Pancreas (tissue), 10 donors: Measurements from ENCODE around the gene EPHX1. TPM values are rescaled to one million over a fixed set of nuclear protein-coding genes. Genes with fewer than 3 reads are reported as not detected.

Experiments
- ATAC-seq, 4 donors: fragments of 200-7000 bp; cut with Tn5 transposase; one replicate each; pipeline versions ENCODE4 v1.8.0 to v1.9.1; 2020; ENCODE audit warnings: mild to moderate bottlenecking in 4 of 4, moderate library complexity in 4 of 4
- DNase-seq, 6 donors: peaks; one replicate each; pipeline ENCODE4 v3.0.0-alpha.2; 2020
- FAIRE-seq: peaks from 2 replicates; lab custom pipeline; 2012; peaks lifted over from hg19 to GRCh38; lab: Jason Lieb, UNC
- H3K27ac ChIP-seq, 4 donors: fragments of 200-600 bp; sonication (generic); 1 replicate in 3 of 4; 2 replicates in 1 of 4; pipeline versions ENCODE4 v1.5.0 to v1.8.0; 2020
- H3K27me3 ChIP-seq, 4 donors: fragments of 200-600 bp; one replicate each; pipeline ENCODE4 v1.8.0; 2021
- H3K36me3 ChIP-seq, 3 donors: fragments of 200-600 bp; sonication (generic) in 1 of 3; one replicate each; pipeline versions ENCODE4 v1.5.0 to v1.8.0; 2020 to 2021
- H3K4me1 ChIP-seq, 3 donors: fragments of 200-600 bp; one replicate each; pipeline ENCODE4 v1.8.0; 2021
- H3K4me3 ChIP-seq, 4 donors: fragments of 200-600 bp; sonication (generic) in 2 of 4; one replicate each; pipeline versions ENCODE4 v1.5.0 to v1.8.0; 2020 to 2021
- H3K9me3 ChIP-seq, 4 donors: fragments of 200-600 bp; one replicate each; pipeline ENCODE4 v1.8.0; 2021
- WGBS, 2 donors: extraction: QIAGEN DNeasy Blood & Tissue Kit; methylation state at CpG; one replicate each; pipeline ENCODE4 v1.1.7; 2013; 5-methylcytosine and 5-hydroxymethylcytosine counted together
- intact Hi-C, 3 donors: fragments of 100-400 bp; cut with DNase I; formaldehyde crosslinking; loops; one replicate each; pipeline versions ENCODE4 v1.11.1 to v1.14.2; 2022
- polyA plus RNA-seq, 2 donors: library from polyadenylated mRNA; stranded (reverse); fragments of 200-250 nt; gene quantifications; one replicate each; pipeline ENCODE4 v1.2.3, GENCODE V29; 2013
- total RNA-seq, 6 donors: library from RNA; stranded (reverse); fragmentation: NEBNext Ultra II Directional in 4 of 6; extraction: Animal tissue kit (Norgen Biotek cat#: 25700) in 4 of 6; gene quantifications; one replicate each; pipeline versions ENCODE4 v1.2.1 to v1.2.4, GENCODE V29; 2021 to 2023
- TF ChIP-seq, protein P1 (sequence below), 4 donors: fragments of 200-600 bp; sonication (generic) in 3 of 4; IDR thresholded peaks; one replicate each; pipeline versions ENCODE4 v1.5.0 to v1.8.0; 2021; ENCODE audit warnings: antibody characterized with exemption in 4 of 4
- donor health status: healthy with polysubstance abuse.
- donor health status: DM: no; HTN: no; CAD: no; lungs with moderate emphysema.
- donor health status: DM: no; HTN: no; CAD: no.
- donor health status: control.
- donor health status: control.
- donor health status: Bipolar disorder and iron deficiency.
- donor health status: DM: yes; HTN: yes; CAD: no.
- donor health status: DM: no; HTN: no; CAD: no.
- donor health status: DM: no; HTN: no; CAD: no.
- donor health status: DM: yes; HTN: yes; CAD: no.

Gene EPHX1
- total and polyA plus RNA-seq, 8 donors, result 26.1 to 168 (median 124) TPM

DNA sequence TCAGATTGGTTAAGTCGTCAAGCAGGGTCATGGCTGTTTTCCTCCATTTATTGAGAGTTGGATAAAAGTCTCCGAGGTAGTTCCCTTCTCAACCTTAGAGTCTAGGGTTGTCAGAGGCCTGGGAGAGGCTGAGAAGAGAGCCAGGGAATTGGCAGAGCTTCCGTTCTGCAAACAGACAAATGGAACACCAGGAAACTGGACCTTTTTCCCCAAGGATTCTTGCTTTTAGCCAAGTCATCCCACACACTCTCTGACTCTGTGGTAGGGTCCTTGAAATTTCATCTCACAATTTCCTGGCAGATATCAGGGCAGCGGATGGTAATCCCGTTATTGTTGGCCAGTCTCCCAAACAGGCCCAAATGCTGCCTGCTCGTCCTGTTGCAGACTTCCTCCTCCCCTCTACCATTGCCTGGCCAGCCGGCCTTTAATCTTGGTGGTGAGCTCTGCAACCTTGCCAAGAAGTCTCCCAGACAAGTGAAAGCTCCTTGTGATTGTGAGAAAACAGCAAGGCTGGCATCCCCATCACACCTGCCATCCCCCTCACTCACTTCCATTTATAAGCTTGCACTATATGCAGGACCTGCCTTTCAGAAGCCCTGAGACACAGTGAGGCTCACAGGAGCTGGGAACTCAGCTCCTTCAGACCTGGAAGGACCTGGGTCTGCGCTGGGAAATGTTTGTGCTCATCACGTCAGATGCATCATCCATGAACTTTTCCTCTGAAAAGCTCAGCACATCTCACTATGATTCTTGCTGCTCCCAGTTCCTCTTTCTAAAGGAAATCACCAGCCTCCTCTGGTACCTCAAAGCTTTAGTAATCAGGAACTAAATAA is 46.0 kb upstream of the EPHX1 start:
- Histone ChIP-seq H3K27me3 (no peaks in the 10 kb centered on the region), H3K4me3 (no peak overlapping the region), H3K9me3 (no peaks in the 10 kb centered on the region), H3K36me3 (no peaks in the 10 kb centered on the region), H3K4me1 (peaks cover 31 to 38% (median 31%) of the 10 kb centered on the region in 3 donors), H3K27ac (peak overlapping the region in 3 of 4 donors; percentile 9 to 52 (median 35))
- intact Hi-C loops, result no loop called here
- TF ChIP-seq, protein P1, sequence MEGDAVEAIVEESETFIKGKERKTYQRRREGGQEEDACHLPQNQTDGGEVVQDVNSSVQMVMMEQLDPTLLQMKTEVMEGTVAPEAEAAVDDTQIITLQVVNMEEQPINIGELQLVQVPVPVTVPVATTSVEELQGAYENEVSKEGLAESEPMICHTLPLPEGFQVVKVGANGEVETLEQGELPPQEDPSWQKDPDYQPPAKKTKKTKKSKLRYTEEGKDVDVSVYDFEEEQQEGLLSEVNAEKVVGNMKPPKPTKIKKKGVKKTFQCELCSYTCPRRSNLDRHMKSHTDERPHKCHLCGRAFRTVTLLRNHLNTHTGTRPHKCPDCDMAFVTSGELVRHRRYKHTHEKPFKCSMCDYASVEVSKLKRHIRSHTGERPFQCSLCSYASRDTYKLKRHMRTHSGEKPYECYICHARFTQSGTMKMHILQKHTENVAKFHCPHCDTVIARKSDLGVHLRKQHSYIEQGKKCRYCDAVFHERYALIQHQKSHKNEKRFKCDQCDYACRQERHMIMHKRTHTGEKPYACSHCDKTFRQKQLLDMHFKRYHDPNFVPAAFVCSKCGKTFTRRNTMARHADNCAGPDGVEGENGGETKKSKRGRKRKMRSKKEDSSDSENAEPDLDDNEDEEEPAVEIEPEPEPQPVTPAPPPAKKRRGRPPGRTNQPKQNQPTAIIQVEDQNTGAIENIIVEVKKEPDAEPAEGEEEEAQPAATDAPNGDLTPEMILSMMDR (IDR thresholded peaks at IDR 0.05), result no peak
- WGBS, 2 donors, result 24 to 25% methylated on average over 9 of the region's 9 CpGs
- FAIRE-seq, result no peak
- DNase-seq, result peak in 2 of 6 donors; percentile 49 to 55
- peak; percentile 38 to 73 (median 59) for ATAC-seq

GRCh38 chr1:225765982-225766674 is 43.8 kb upstream of the EPHX1 start:
- H3K4me1 ChIP-seq, result peaks cover 31 to 43% (median 33%) of the 10 kb centered on the region in 3 donors
- no peak overlapping the region for H3K4me3 ChIP-seq
- ATAC-seq (no peak), DNase-seq (peak in 1 of 6 donors; percentile 13), FAIRE-seq (no peak)
- 91 to 99% methylated on average over 6 of the region's 6 CpGs for WGBS, 2 donors
- no peaks in the 10 kb centered on the region for H3K9me3 ChIP-seq
- TF ChIP-seq, protein P1 (IDR thresholded peaks at IDR 0.05), result no peak
- H3K36me3 ChIP-seq, result no peaks in the 10 kb centered on the region
- no peak overlapping the region for H3K27ac ChIP-seq
- H3K27me3 ChIP-seq, result no peaks in the 10 kb centered on the region
- intact Hi-C loops, result no loop called here

GRCh38 chr1:225766967-225767633 is 42.8 kb upstream of the EPHX1 start:
- intact Hi-C loops, result no loop called here
- ATAC-seq, result peak; percentile 7 to 54 (median 18)
- Histone ChIP-seq H3K4me3 (no peak overlapping the region), H3K9me3 (no peaks in the 10 kb centered on the region), H3K36me3 (no peaks in the 10 kb centered on the region), H3K27me3 (no peaks in the 10 kb centered on the region), H3K4me1 (peaks cover 36 to 47% (median 37%) of the 10 kb centered on the region in 3 donors), H3K27ac (peak overlapping the region; percentile 15 to 76 (median 64))
- WGBS, 2 donors, result 69 to 77% methylated on average over 8 of the region's 8 CpGs
- no peak for DNase-seq
- TF ChIP-seq, protein P1 (IDR thresholded peaks at IDR 0.05), result no peak
- FAIRE-seq, result no peak

DNA sequence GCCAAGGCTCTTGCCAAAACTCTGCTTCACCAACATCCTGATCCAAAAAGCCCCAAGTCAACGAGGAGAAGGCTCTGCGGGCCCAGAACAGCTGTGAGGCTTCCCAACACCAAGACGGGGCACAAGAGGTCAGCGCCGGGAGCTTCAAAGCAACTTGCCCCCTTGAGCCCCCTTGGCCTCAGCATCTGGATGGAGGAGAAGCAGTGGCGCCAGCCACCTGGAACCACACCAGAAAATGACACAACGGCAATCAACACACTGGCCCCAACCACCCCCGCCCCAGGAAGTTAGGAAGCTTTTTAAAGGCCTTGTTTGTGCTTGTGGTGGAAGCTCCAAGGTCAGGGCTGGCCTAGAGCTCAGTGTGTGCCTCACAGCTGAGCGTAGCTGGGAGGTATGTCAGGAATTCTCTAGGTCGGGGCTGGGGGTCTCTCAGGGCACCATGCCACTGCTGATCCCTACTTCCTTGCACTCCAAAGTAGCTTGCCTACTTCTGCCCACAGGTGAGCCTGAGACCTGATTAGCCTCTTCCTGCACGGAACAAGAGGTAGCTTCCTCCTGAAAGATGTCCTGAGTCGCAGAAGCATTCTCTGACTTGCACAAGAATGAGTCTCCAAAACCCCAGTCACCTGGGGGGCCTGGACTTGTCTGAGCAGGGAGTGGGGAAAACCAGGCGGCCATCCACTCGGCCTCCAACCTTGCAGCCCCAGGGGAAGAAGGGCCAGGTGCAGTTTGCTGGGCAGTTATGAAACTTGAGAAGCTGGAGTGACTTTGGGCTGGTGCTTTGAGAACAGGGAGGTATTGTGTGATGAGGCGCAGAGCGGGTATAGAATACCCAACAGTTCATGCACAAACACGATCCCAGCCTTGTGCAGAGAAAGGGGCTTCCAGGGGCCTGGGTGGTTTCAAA is 42.0 kb upstream of the EPHX1 start:
- Histone ChIP-seq H3K4me1 (peaks cover 39 to 52% (median 39%) of the 10 kb centered on the region in 3 donors), H3K27me3 (no peaks in the 10 kb centered on the region), H3K9me3 (no peaks in the 10 kb centered on the region), H3K36me3 (no peaks in the 10 kb centered on the region), H3K4me3 (no peak overlapping the region), H3K27ac (peak overlapping the region; percentile 15 to 76 (median 64))
- intact Hi-C loops, result no loop called here
- WGBS, 2 donors, result 50 to 53% methylated on average over 17 of the region's 17 CpGs
- TF ChIP-seq, protein P1 (IDR thresholded peaks at IDR 0.05), result no peak
- DNase-seq (peak; percentile 62 to 82 (median 72)), ATAC-seq (peak; percentile 49 to 69 (median 64)), FAIRE-seq (no peak)
